ENCODE results near the gene ACAT2.
A peak's percentile ranks its signal among the peaks of the same experiment; 100 is the strongest.
"Not testable (repeated sequence)": the region's sequence is repeated elsewhere in the genome, so short reads cannot be mapped to it uniquely, and the experiment has no call there.

The ACAT2 gene

GRCh38 chr6:159761873-159762680, at the start of gene ACAT2:
Gene ACAT2, plus strand, starts transcription at chr6:159762045. Its CDS starts 43 bp downstream, at chr6:159762088.
- peak; percentile 82 for DNase-seq (ENCODE audit: low read depth)

GRCh38 chr6:159712389-159712788, 49.5 kb upstream of the ACAT2 start:
- DNase-seq (ENCODE audit: low read depth) = not testable (repeated sequence)

GRCh38 chr6:159713984-159714383, 47.9 kb upstream of the ACAT2 start:
- no peak for DNase-seq (ENCODE audit: low read depth)

GRCh38 chr6:159714404-159714803, 47.4 kb upstream of the ACAT2 start:
- DNase-seq (ENCODE audit: low read depth) = no peak

GRCh38 chr6:159715166-159715565, 46.7 kb upstream of the ACAT2 start:
- DNase-seq (ENCODE audit: low read depth) = no peak

GRCh38 chr6:159715605-159716004, 46.2 kb upstream of the ACAT2 start:
- no peak for DNase-seq (ENCODE audit: low read depth)

- no peak for DNase-seq (ENCODE audit: low read depth)
These were observed 45.4 kb upstream of the ACAT2 start for GRCh38 chr6:159716247-159717096.

GRCh38 chr6:159718634-159719033, 43.2 kb upstream of the ACAT2 start:
- no peak for DNase-seq (ENCODE audit: low read depth)

GRCh38 chr6:159719287-159719686, 42.6 kb upstream of the ACAT2 start:
- DNase-seq (ENCODE audit: low read depth) = no peak

- DNase-seq (ENCODE audit: low read depth) = no peak
These were observed 41.1 kb upstream of the ACAT2 start for GRCh38 chr6:159720708-159721107.

- DNase-seq (ENCODE audit: low read depth) = not testable (repeated sequence)
These were observed 39.9 kb upstream of the ACAT2 start for GRCh38 chr6:159721981-159722380.

- no peak for DNase-seq (ENCODE audit: low read depth)
These were observed 39.2 kb upstream of the ACAT2 start for GRCh38 chr6:159722655-159723054.

- DNase-seq (ENCODE audit: low read depth) = no peak
These were observed 38.6 kb upstream of the ACAT2 start for GRCh38 chr6:159723259-159723658.

- no peak for DNase-seq (ENCODE audit: low read depth)
These were observed 37.1 kb upstream of the ACAT2 start for GRCh38 chr6:159724778-159725177.

- not testable (repeated sequence) for DNase-seq (ENCODE audit: low read depth)
These were observed 36.6 kb upstream of the ACAT2 start for GRCh38 chr6:159725208-159725607.

GRCh38 chr6:159726255-159726917, 35.5 kb upstream of the ACAT2 start:
- no peak for DNase-seq (ENCODE audit: low read depth)

GRCh38 chr6:159726918-159727716, 34.7 kb upstream of the ACAT2 start, which contains the start of gene WTAP:
Gene WTAP, plus strand, starts transcription at chr6:159727506. Its CDS starts 8,760 bp downstream, at chr6:159736266.
- DNase-seq (ENCODE audit: low read depth) = peak; percentile 94

GRCh38 chr6:159727717-159728445, 34.0 kb upstream of the ACAT2 start:
- no peak for DNase-seq (ENCODE audit: low read depth)

GRCh38 chr6:159728531-159728964, 33.3 kb upstream of the ACAT2 start:
- no peak for DNase-seq (ENCODE audit: low read depth)

- no peak for DNase-seq (ENCODE audit: low read depth)
These were observed 32.1 kb upstream of the ACAT2 start for GRCh38 chr6:159729598-159730331.

Measured in stimulated activated CD8-positive, alpha-beta memory T cell treated with anti-CD3 and anti-CD28 coated beads, Interleukin-12 subunit alpha, Interleukin-12 subunit beta, amount 100 ng/mL, for 4 hours (primary cell).